NB4 (cell line): ENCODE results near the gene ARHGAP22.

ENCODE experiments used
- DNase-seq: peaks from one replicate; pipeline ENCODE4 v3.0.0; 2010; ENCODE audit warnings: low read depth
- H3K4me3 ChIP-seq: one replicate; pipeline ENCODE4 v1.5.1; 2011; ENCODE audit warnings: mild to moderate bottlenecking, low read depth, low read length, moderate library complexity
- CTCF ChIP-seq: IDR thresholded peaks from one replicate; pipeline ENCODE4 v1.5.1; 2012; ENCODE audit warnings: low read depth, low read length
- MAX ChIP-seq: IDR thresholded peaks from 2 replicates; pipeline ENCODE4 v1.6.1; 2011; ENCODE audit warnings: low read depth, low read length
- MYC ChIP-seq: IDR thresholded peaks from 2 replicates; pipeline ENCODE4 v1.6.1; 2011; ENCODE audit warnings: low read depth, low read length
- POLR2A ChIP-seq: IDR thresholded peaks from 2 replicates; pipeline ENCODE4 v1.6.1; 2011; ENCODE audit warnings: mild to moderate bottlenecking; ENCODE audit not compliant: insufficient read length; ENCODE audit errors: extremely low read depth

Gene ARHGAP22

GRCh38 chr10:48492201-48492600 lies 112.7 kb downstream of the ARHGAP22 start:
- no peak for DNase-seq
- no peak overlapping the region for H3K4me3 ChIP-seq
- no peak for TF ChIP-seq POLR2A
- no peak for TF ChIP-seq MYC
- no peak for TF ChIP-seq MAX
- TF ChIP-seq CTCF: no peak

- TF ChIP-seq MYC: no peak
- TF ChIP-seq CTCF: no peak
- TF ChIP-seq MAX: no peak
- TF ChIP-seq POLR2A: no peak
- H3K4me3 ChIP-seq: no peak overlapping the region
- DNase-seq: no peak
These were observed 113.3 kb downstream of the ARHGAP22 start for GRCh38 chr10:48491392-48492139.

GRCh38 chr10:48490946-48491345 lies 113.9 kb downstream of the ARHGAP22 start:
- no peak for DNase-seq
- no peak overlapping the region for H3K4me3 ChIP-seq
- TF ChIP-seq MAX (no peak), MYC (no peak), POLR2A (no peak), CTCF (no peak)

GRCh38 chr10:48490571-48490940 lies 114.3 kb downstream of the ARHGAP22 start:
- H3K4me3 ChIP-seq: no peak overlapping the region
- no peak for TF ChIP-seq CTCF
- no peak for TF ChIP-seq POLR2A
- TF ChIP-seq MYC: no peak
- no peak for TF ChIP-seq MAX
- no peak for DNase-seq

- no peak for TF ChIP-seq MAX
- TF ChIP-seq POLR2A: no peak
- no peak for TF ChIP-seq CTCF
- TF ChIP-seq MYC: no peak
- no peak overlapping the region for H3K4me3 ChIP-seq
- no peak for DNase-seq
These were observed 115.8 kb downstream of the ARHGAP22 start for GRCh38 chr10:48489099-48489498.
